ENCODE data around the gene ADGRB3. TPM values are rescaled to one million over a fixed set of nuclear protein-coding genes. Genes with fewer than 3 reads are reported as not detected.

Gene ADGRB3
- polyA plus RNA-seq, 3 donors = 0.04 to 0.23 (median 0.05) TPM

DNA sequence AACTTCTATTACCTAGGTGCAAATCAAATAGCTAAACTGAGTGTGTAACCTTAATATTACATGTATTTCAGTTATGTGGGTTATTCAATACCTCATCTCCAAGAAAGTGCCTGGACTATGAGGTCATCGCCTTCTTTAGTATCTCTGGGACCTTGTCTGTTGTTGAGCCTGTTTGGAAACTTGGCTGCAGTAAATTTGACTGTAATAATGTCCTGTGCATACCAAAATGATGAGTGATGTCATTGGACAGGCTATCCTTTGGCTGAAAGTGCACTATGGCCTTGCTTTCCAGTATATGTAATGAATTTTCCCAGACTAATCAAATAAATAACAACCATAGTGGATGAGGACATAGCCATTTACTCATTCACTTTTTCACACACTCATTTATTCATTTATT is 455.1 kb downstream of the ADGRB3 start:
- Histone ChIP-seq H3K4me2 (replicated peaks; ENCODE audit: extremely low read depth, low read length, poor library complexity, severe bottlenecking) (no peak overlapping the region), H4K20me1 (ENCODE audit: insufficient read depth, low read length) (no peaks in the 10 kb centered on the region), H3K27me3 (ENCODE audit: control insufficient read depth in 2 of 2, insufficient read depth in 2 of 2, low read length in 2 of 2) (no peaks in the 10 kb centered on the region), H2AFZ (ENCODE audit: insufficient read depth, low read depth, low read length, poor library complexity, severe bottlenecking) (no peak overlapping the region), H3K79me2 (ENCODE audit: insufficient read depth, low read length) (no peaks in the 10 kb centered on the region), H3K27ac (ENCODE audit: low read depth in 1 of 2, low read length in 2 of 2) (no peak overlapping the region), H3K9ac (ENCODE audit: insufficient read depth, low read length, poor library complexity, severe bottlenecking) (no peak overlapping the region), H3K4me3 (replicated peaks in 1 of 3; ENCODE audit: low read depth in 2 of 3, low read length in 3 of 3) (no peak overlapping the region), H3K36me3 (replicated peaks in 1 of 2; ENCODE audit: control insufficient read depth in 1 of 2, insufficient read depth in 2 of 2, low read length in 2 of 2) (no peaks in the 10 kb centered on the region), H3K9me3 (replicated peaks in 1 of 2; ENCODE audit: control insufficient read depth in 1 of 2, insufficient read depth in 1 of 2, low read length in 2 of 2) (no peaks in the 10 kb centered on the region), H3K4me1 (ENCODE audit: control insufficient read depth in 1 of 2, insufficient read depth in 2 of 2, low read length in 2 of 2) (no peaks in the 10 kb centered on the region)
- TF ChIP-seq, protein P1, sequence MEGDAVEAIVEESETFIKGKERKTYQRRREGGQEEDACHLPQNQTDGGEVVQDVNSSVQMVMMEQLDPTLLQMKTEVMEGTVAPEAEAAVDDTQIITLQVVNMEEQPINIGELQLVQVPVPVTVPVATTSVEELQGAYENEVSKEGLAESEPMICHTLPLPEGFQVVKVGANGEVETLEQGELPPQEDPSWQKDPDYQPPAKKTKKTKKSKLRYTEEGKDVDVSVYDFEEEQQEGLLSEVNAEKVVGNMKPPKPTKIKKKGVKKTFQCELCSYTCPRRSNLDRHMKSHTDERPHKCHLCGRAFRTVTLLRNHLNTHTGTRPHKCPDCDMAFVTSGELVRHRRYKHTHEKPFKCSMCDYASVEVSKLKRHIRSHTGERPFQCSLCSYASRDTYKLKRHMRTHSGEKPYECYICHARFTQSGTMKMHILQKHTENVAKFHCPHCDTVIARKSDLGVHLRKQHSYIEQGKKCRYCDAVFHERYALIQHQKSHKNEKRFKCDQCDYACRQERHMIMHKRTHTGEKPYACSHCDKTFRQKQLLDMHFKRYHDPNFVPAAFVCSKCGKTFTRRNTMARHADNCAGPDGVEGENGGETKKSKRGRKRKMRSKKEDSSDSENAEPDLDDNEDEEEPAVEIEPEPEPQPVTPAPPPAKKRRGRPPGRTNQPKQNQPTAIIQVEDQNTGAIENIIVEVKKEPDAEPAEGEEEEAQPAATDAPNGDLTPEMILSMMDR (IDR thresholded peaks at IDR 0.05) = no peak
- 67% methylated on average over 1 of the region's 1 CpG for WGBS (ENCODE audit: insufficient coverage)
- Mint-ChIP-seq H3K27me3 (ENCODE audit: low read depth in 3 of 3) (peaks cover 0 to 2% (median 0%) of the 10 kb centered on the region in 3 donors), H3K4me1 (no peaks in the 10 kb centered on the region), H3K36me3 (no peaks in the 10 kb centered on the region), H3K4me3 (no peak overlapping the region), H3K9me3 (peaks cover 0 to 8% (median 2%) of the 10 kb centered on the region in 7 donors), H3K27ac (no peak overlapping the region)
- no peak for DNase-seq
- intact Hi-C loops (cut with micrococcal nuclease) = no loop called here

DNA sequence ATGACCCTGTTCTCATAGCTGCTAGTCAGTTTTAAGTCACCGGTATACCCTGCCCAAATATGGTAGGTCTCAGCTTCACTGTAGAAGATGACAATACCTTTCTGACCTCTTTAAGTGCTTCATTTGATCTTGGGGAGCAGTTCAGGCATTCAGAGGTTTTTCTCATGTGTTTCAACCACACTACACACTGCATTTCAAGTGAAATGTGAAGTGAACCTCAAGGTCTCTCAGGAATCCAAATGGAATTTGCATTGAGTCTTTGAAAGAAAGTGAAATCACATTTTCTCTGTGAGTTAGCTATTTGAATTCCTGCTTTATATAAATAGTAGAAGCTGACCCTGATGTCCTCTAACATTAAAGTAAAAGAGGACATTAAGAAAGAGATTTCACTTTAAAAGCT is 461.6 kb downstream of the ADGRB3 start:
- Histone ChIP-seq H4K20me1 (ENCODE audit: insufficient read depth, low read length) (no peaks in the 10 kb centered on the region), H3K9ac (ENCODE audit: insufficient read depth, low read length, poor library complexity, severe bottlenecking) (no peak overlapping the region), H2AFZ (ENCODE audit: insufficient read depth, low read depth, low read length, poor library complexity, severe bottlenecking) (no peak overlapping the region), H3K4me1 (ENCODE audit: control insufficient read depth in 1 of 2, insufficient read depth in 2 of 2, low read length in 2 of 2) (no peaks in the 10 kb centered on the region), H3K9me3 (replicated peaks in 1 of 2; ENCODE audit: control insufficient read depth in 1 of 2, insufficient read depth in 1 of 2, low read length in 2 of 2) (peaks cover 0 to 5% of the 10 kb centered on the region in 2 donors), H3K4me3 (replicated peaks in 1 of 3; ENCODE audit: low read depth in 2 of 3, low read length in 3 of 3) (no peak overlapping the region), H3K36me3 (replicated peaks in 1 of 2; ENCODE audit: control insufficient read depth in 1 of 2, insufficient read depth in 2 of 2, low read length in 2 of 2) (no peaks in the 10 kb centered on the region), H3K27me3 (ENCODE audit: control insufficient read depth in 2 of 2, insufficient read depth in 2 of 2, low read length in 2 of 2) (no peaks in the 10 kb centered on the region), H3K27ac (ENCODE audit: low read depth in 1 of 2, low read length in 2 of 2) (no peak overlapping the region), H3K4me2 (replicated peaks; ENCODE audit: extremely low read depth, low read length, poor library complexity, severe bottlenecking) (no peak overlapping the region), H3K79me2 (ENCODE audit: insufficient read depth, low read length) (no peaks in the 10 kb centered on the region)
- intact Hi-C loops (cut with micrococcal nuclease) = no loop called here
- no peak overlapping the region for H3K4me3 Mint-ChIP-seq
- no peaks in the 10 kb centered on the region for H3K4me1 Mint-ChIP-seq
- no peak for DNase-seq
- no CpG with 5 or more reads among the region's 1 CpG for WGBS (ENCODE audit: insufficient coverage)
- TF ChIP-seq, protein P1 (IDR thresholded peaks at IDR 0.05) = no peak
- H3K9me3 Mint-ChIP-seq = peaks cover 0 to 10% (median 2%) of the 10 kb centered on the region in 7 donors
- peaks cover 0 to 2% (median 0%) of the 10 kb centered on the region in 3 donors for H3K27me3 Mint-ChIP-seq (ENCODE audit: low read depth in 3 of 3)
- H3K36me3 Mint-ChIP-seq = no peaks in the 10 kb centered on the region
- no peak overlapping the region for H3K27ac Mint-ChIP-seq
